Fibroblast of lung (primary cell): ENCODE measurements around the gene ITPR3.

Source experiments
- EZH2 ChIP-seq: IDR thresholded peaks from 2 replicates; pipeline ENCODE4 v1.5.1; 2012; ENCODE audit warnings: low read length, control low read depth, mild to moderate bottlenecking; ENCODE audit errors: missing control alignments
- TF ChIP-seq, protein P1 (sequence below), 2 donors: IDR thresholded peaks in 1 of 2; conservative IDR thresholded peaks in 1 of 2; 1 replicate in 1 of 2; 2 replicates in 1 of 2; pipeline ENCODE4 v1.5.1; 2011 to 2012; ENCODE audit warnings: low read length in 2 of 2, control low read depth in 1 of 2, inconsistent platforms in 1 of 2, low read depth in 1 of 2, mild to moderate bottlenecking in 1 of 2

DNA sequence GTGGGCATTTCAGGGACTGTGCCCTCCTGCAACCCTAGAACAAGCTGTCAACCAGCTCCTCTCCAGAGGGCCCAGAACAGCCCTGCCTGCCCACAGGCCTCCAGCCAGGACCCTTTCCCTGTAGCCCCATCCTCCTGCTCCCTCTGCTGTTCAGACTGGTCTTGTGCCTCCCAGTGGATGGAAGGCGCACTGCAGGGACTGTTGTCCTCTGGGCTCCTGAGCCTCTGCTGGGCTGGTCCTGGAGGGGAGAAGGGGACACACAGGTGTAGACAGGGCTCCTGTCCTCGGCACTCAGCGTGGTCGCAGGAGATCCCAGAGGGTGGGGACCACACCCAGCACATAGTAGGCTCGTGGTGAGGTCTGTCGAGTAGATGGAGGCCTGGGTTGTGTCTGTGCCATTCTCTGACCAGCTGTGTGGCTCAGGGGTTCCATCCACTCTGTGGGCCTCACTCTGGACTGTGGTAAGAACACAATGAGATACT is 11.5 kb downstream of the ITPR3 start:
- TF ChIP-seq, protein P1, sequence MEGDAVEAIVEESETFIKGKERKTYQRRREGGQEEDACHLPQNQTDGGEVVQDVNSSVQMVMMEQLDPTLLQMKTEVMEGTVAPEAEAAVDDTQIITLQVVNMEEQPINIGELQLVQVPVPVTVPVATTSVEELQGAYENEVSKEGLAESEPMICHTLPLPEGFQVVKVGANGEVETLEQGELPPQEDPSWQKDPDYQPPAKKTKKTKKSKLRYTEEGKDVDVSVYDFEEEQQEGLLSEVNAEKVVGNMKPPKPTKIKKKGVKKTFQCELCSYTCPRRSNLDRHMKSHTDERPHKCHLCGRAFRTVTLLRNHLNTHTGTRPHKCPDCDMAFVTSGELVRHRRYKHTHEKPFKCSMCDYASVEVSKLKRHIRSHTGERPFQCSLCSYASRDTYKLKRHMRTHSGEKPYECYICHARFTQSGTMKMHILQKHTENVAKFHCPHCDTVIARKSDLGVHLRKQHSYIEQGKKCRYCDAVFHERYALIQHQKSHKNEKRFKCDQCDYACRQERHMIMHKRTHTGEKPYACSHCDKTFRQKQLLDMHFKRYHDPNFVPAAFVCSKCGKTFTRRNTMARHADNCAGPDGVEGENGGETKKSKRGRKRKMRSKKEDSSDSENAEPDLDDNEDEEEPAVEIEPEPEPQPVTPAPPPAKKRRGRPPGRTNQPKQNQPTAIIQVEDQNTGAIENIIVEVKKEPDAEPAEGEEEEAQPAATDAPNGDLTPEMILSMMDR (conservative IDR thresholded peaks at IDR 0.05 in 1 of 2, IDR thresholded peaks at IDR 0.05 in 1 of 2; ENCODE audit: low read depth in 1 of 2, low read length in 2 of 2) = peak; percentile 61 to 79
- TF ChIP-seq EZH2 = no peak
